Mesodermal cell (in vitro differentiated cells): ENCODE data around the gene FANCG.

Experiments used
- H3K27ac ChIP-seq: 2 replicates; pipeline ENCODE4 v1.7.0; 2013; ENCODE audit warnings: mild to moderate bottlenecking, low read depth, low read length, moderate library complexity; ENCODE audit not compliant: severe bottlenecking
- H3K36me3 ChIP-seq: 2 replicates; pipeline ENCODE4 v1.7.1; 2013; ENCODE audit warnings: mild to moderate bottlenecking, low read length, moderate library complexity; ENCODE audit not compliant: control insufficient read depth, insufficient read depth
- H3K4me1 ChIP-seq: one replicate; pipeline ENCODE4 v1.7.1; 2013; ENCODE audit warnings: mild to moderate bottlenecking, low read length; ENCODE audit not compliant: insufficient read depth, control insufficient read depth, poor library complexity, severe bottlenecking
- H3K4me3 ChIP-seq: 2 replicates; pipeline ENCODE4 v1.7.0; 2013; ENCODE audit warnings: low read length, control low read depth, mild to moderate bottlenecking; ENCODE audit not compliant: insufficient read depth, poor library complexity, severe bottlenecking; ENCODE audit errors: extremely low read depth
- H3K9me3 ChIP-seq: 2 replicates; pipeline ENCODE4 v1.7.1; 2013; ENCODE audit warnings: mild to moderate bottlenecking, low read length, moderate library complexity; ENCODE audit not compliant: control insufficient read depth
- WGBS, 2 experiments: methylation state at CpG; one replicate each; pipeline ENCODE4 v1.1.5; 2013; ENCODE audit warnings: missing lambda C conversion rate in 2 of 2; ENCODE audit not compliant: insufficient coverage in 2 of 2; 5-methylcytosine and 5-hydroxymethylcytosine counted together

The FANCG gene

DNA sequence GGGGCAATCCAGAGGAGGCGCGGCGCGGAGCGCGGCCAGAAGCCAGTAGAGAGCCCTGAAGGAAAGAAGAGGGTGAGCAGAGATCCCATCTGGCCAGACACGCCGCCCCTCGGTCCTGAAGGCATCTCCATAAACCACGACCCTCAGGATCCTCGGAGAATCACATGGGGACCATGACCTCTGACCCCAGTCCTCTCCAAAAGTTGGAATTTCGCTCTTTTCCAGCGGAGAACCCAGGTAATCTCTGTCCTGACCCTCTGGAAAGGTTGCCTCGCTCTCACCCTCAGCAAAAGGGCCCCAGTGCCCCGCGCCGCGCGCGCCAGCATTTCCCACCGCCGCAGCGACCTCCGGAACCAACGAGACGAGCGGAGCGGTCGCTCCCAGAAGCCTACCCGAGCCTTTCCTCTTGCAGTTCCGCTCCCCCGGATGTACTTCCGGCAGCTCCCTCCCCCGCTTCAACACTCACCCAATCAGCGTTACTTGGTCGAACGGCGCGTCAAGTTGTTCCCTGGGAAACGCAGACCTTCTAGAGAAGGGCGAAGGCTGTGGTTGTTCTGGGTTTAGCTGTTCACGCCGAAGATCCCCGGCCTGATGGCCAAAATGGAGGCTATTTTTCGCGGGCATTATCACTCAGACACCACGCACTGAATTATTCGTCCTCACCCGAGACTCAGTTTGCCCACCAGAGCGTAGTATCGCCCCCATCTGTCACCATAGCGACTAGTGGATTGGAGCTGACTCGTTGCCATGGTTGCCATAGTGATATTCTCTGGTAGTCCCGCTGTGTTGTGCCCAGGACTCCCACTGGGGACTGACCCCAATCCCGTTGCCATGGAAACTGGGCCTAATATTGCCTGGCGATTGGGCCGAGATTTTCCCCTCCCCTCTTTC, 23.3 kb upstream of the FANCG start, which contains the start of gene STOML2:
TSS of gene STOML2 (minus strand) at position 363 of the 891 bp plus-strand sequence. CDS start at position 326, 37 bp downstream.
- Histone ChIP-seq H3K9me3 (no peaks in the 10 kb centered on the region), H3K4me1 (peaks cover 17% of the 10 kb centered on the region), H3K27ac (peak within 1 kb of the TSS; percentile 93), H3K36me3 (peaks cover 70% of the 10 kb centered on the region), H3K4me3 (peak within 1 kb of the TSS; percentile 73)
- 0 to 1% methylated on average over 47 to 50 of the region's 57 CpGs for WGBS, 2 experiments

GRCh38 chr9:35102465-35102768, 22.7 kb upstream of the FANCG start:
- H3K27ac ChIP-seq: peak overlapping the region; percentile 93
- peak overlapping the region; percentile 73 for H3K4me3 ChIP-seq
- peaks cover 64% of the 10 kb centered on the region for H3K36me3 ChIP-seq
- WGBS, 2 experiments: 8 to 10% methylated on average over 8 to 10 of the region's 10 CpGs
- H3K9me3 ChIP-seq: no peaks in the 10 kb centered on the region
- peaks cover 17% of the 10 kb centered on the region for H3K4me1 ChIP-seq

DNA sequence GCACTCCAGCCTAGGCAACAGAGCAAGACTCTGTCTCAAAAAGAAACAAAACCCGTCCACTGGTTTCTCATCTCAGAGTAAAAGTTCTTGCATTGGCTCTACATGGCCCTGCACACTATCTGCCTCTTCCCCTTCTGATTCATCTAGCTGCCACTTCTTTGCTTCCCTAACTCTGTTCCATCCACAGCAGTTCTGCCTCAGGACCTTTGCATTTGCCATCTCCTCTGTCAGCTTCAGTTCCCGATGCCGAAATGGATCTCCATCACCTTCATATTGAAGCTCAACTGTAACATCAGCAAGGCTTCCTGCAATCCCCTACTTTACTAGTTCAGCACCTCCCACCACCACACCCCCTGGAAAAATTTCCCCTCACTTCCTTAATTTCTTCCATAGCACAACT, 17.8 kb upstream of the FANCG start:
- H3K27ac ChIP-seq: no peak overlapping the region
- 81 to 95% methylated on average over 3 of the region's 3 CpGs for WGBS, 2 experiments

GRCh38 chr9:35096035-35096849, 16.5 kb upstream of the FANCG start, which contains the start of gene PIGO:
PIGO (minus strand) TSS chr9:35096591; CDS start chr9:35095565, 1,026 bp downstream.
- Histone ChIP-seq H3K27ac (peak within 1 kb of the TSS; percentile 94), H3K36me3 (peaks cover 45% of the 10 kb centered on the region), H3K4me3 (peak within 1 kb of the TSS; percentile 82), H3K4me1 (no peaks in the 10 kb centered on the region), H3K9me3 (no peaks in the 10 kb centered on the region)
- WGBS, 2 experiments: 0 to 1% methylated on average over 35 to 43 of the region's 53 CpGs

More for the DNA sequence above, 17.8 kb upstream of the FANCG start:
- H3K36me3 ChIP-seq: peaks cover 44% of the 10 kb centered on the region
- no peaks in the 10 kb centered on the region for H3K9me3 ChIP-seq
- no peak overlapping the region for H3K4me3 ChIP-seq
- peaks cover 5% of the 10 kb centered on the region for H3K4me1 ChIP-seq

DNA sequence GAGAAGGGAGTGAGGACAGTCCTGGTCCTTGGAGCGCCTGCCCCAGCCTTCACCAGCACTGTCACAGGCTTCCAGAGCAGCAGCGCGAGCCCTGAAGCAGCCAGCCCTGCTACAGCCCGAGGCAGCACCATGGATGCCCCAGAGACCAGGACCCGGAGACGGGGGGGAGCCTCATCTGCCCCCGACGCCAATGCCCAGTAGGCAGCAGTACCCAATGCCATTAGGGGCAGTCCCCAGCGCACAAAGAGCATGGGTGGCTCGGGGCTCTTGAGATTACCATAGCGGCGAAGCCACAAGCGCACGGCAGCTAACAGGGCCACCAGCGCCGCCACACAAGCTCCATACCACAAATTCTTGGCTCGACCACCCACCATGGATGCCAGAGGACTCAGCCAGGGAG, 11.8 kb upstream of the FANCG start:
- WGBS, 2 experiments: 91 to 96% methylated on average over 15 to 17 of the region's 17 CpGs

GRCh38 chr9:35089434-35089833, 9.7 kb upstream of the FANCG start:
- Histone ChIP-seq H3K9me3 (no peaks in the 10 kb centered on the region), H3K27ac (no peak overlapping the region), H3K4me3 (no peak overlapping the region), H3K4me1 (no peaks in the 10 kb centered on the region), H3K36me3 (peaks cover 55% of the 10 kb centered on the region)
- WGBS, 2 experiments: 85 to 91% methylated on average over 2 of the region's 2 CpGs

More for the DNA sequence above, 11.8 kb upstream of the FANCG start:
- Histone ChIP-seq H3K4me3 (no peak overlapping the region), H3K36me3 (peaks cover 59% of the 10 kb centered on the region), H3K9me3 (no peaks in the 10 kb centered on the region), H3K4me1 (no peaks in the 10 kb centered on the region), H3K27ac (no peak overlapping the region)

DNA sequence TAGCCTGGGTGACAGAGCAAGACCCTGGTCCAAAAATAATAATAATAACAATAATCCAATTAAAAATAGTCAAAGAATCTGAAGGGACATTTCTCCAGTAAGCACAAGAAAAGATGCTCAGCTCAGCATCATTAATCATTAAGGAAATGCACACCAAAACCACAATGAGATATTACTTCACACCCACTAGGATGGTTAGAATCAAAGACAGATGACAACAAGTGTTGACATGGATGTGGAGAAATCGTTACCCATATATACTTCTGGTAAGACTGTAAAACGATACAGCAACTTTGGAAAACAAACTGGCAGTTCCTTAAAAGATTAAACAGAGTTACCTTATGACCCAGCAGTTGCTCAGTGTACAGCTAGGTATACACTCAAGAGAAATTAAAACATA, 5.3 kb upstream of the FANCG start:
- WGBS, 2 experiments: 100% methylated on average over 1 of the region's 2 CpGs; no CpG with 5 or more reads in 1 of the 2 experiments
- no peaks in the 10 kb centered on the region for H3K4me1 ChIP-seq
- H3K4me3 ChIP-seq: no peak overlapping the region
- H3K36me3 ChIP-seq: peaks cover 23% of the 10 kb centered on the region
- H3K9me3 ChIP-seq: no peaks in the 10 kb centered on the region
- no peak overlapping the region for H3K27ac ChIP-seq

DNA sequence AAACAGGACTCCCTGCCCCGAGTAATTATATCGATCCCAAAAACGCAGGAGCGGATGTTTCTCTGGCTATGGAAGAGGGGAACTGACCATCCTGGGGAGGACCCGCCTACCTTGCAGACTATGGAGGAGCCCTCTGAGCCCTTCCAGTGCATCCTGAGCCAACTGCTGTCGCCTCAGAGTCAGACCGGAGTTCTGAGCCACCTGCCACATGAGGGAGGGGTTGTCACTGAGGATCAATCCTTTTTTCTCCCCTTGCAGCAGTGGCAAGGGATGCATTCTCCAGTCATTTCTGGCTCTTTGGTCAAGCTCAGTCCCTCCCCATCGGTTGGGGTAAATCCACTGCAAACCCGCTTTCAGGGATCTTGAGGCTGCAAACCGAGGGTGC, 709 bp downstream of the FANCG start:
- no peaks in the 10 kb centered on the region for H3K9me3 ChIP-seq
- H3K27ac ChIP-seq: no peak overlapping the region
- peak overlapping the region; percentile 73 for H3K4me3 ChIP-seq
- H3K4me1 ChIP-seq: peaks cover 7% of the 10 kb centered on the region
- WGBS, 2 experiments: 6 to 8% methylated on average over 6 to 7 of the region's 10 CpGs
- H3K36me3 ChIP-seq: peaks cover 40% of the 10 kb centered on the region

DNA sequence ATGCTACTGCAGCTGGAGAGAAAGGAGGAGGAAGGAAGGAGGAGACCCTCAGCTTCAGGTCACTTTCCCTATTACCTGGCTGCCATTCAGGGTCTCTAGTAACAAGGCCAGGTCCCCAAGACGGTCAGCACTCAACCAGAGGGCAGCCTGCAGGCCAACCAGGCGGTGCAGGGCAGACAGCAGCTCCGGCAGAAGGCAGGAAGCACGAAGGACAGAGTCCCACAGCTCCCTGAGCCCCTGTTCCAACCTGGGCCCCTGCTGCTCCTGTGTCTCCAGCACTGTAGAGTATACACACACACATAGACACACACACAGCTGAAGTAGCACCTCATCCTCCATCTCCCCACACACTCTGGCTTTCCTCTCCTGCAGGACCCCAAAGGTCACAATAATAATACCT, 1.7 kb downstream of the FANCG start:
- H3K36me3 ChIP-seq: peaks cover 50% of the 10 kb centered on the region
- H3K27ac ChIP-seq: no peak overlapping the region

GRCh38 chr9:35076848-35077247, 2.9 kb downstream of the FANCG start:
- 96 to 100% methylated on average over 4 of the region's 4 CpGs for WGBS, 2 experiments
- H3K4me1 ChIP-seq: peaks cover 7% of the 10 kb centered on the region
- peaks cover 52% of the 10 kb centered on the region for H3K36me3 ChIP-seq
- no peak overlapping the region for H3K4me3 ChIP-seq
- H3K27ac ChIP-seq: no peak overlapping the region
- H3K9me3 ChIP-seq: no peaks in the 10 kb centered on the region

More for the DNA sequence above, 1.7 kb downstream of the FANCG start:
- Histone ChIP-seq H3K9me3 (no peaks in the 10 kb centered on the region), H3K4me1 (peaks cover 7% of the 10 kb centered on the region), H3K4me3 (peak overlapping the region; percentile 73)
- 53 to 71% methylated on average over 3 to 4 of the region's 4 CpGs for WGBS, 2 experiments
